Measurements from ENCODE around the gene GDF11.
A peak's percentile ranks its signal among the peaks of the same experiment; 100 is the strongest.

Gene GDF11

DNA sequence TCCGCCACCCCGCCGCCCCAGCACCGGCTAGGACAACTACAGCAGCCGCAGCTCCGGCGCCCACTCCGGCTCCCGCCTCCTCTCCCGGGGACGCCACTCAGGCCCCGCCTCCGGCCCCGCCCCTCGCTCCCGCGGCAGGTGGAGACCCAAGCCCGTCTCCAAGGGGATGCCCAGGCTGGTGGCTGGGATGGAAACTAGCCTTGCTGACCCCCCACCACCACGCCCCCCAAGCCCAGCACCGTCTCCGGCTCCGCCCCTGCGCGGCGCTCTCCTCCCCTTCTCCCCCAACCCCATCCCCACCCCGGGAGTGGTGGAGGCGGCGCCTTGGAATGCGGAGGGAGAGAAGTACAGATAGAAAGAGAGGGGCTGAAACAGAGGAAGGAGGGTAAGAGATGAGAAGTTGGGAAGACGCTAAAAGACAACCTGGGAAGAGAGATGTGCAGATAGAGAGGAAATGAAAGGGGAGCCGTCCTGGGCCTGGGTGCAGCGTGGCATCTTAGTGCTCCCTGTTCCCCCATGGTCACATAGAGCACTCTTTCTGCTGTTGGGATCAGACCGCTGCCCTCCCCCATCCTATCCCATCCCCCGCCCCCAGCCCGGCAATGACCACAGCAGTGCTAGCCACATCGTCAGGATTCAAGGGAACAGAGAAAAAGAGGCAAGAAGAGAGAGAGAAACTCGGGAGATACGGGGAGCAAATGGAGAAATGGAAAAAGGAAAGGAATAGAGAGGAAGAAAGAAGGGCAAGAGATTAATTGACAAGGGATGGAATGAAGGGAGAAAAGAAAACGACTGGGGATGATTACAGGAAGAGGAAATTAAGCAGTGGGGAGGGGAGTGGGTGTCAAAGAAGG is 34.9 kb upstream of the GDF11 start, which contains the start of gene ITGA7:
Gene ITGA7, minus strand, starts transcription at position 64 of the 854 bp plus-strand sequence. CDS start 222 bp downstream, outside the sequence.
- DNase-seq, result peak; percentile 43

DNA sequence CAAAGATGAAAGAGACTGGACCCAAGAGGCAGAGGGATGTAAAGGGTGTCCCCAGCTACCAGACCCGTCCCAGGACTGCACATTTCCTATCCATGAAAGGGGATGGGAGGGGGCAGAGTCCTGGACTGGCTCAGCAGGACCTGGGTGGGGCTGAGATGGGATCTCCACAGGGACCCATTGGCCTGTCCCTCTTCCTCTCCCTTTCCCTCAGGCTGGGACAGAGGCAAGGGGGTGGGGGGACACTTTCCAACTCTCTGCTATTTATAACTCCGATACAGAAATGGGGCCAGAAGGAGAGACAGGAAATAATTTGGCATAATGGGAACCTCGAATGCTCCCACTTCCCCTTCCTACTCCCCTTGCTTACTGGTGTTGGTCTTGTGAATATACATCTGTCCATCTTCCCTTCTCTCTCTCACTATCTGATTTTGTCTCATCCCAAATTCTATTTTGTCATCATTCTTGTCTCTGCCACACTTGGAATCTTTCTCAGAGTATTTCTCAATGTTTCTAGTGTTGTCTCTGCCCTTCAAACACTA is 34.2 kb upstream of the GDF11 start:
- no peak for DNase-seq

DNA sequence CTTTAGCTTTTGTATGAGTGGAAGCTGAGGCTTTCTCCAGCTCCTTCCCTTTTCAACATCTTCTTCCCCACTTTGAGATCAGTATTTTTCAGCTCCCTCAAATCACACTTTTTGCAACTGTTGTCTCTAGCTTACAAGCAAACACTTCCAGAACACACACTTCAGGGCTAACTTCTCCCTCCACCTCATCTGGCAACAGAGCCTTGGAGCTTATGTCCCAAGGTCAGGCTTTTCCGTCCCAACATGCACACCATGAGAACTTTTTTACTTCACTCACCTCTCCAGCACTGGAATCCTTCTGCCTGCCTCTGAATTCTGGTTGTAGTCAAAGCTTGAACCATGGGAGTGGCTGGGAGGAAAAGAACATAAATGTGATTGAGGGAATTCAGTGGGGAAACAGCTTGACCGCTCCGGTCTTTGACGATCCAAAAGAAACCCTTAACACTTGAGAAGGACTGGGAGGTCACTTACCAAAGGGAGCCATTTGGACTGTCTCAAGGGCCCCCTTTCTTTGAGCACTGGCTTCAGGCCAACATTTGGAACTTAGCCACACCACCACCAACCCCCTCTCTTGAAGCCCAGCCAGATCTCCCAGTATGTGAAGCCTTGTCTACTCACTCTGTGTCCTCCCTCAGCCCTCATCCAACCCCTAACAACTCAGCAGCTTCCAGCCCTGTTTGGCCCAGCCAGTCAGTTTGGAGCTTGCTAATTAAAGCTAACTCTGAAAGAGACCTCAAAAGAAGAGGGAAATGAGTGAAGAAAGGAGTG is 31.0 kb upstream of the GDF11 start:
- no peak for DNase-seq

DNA sequence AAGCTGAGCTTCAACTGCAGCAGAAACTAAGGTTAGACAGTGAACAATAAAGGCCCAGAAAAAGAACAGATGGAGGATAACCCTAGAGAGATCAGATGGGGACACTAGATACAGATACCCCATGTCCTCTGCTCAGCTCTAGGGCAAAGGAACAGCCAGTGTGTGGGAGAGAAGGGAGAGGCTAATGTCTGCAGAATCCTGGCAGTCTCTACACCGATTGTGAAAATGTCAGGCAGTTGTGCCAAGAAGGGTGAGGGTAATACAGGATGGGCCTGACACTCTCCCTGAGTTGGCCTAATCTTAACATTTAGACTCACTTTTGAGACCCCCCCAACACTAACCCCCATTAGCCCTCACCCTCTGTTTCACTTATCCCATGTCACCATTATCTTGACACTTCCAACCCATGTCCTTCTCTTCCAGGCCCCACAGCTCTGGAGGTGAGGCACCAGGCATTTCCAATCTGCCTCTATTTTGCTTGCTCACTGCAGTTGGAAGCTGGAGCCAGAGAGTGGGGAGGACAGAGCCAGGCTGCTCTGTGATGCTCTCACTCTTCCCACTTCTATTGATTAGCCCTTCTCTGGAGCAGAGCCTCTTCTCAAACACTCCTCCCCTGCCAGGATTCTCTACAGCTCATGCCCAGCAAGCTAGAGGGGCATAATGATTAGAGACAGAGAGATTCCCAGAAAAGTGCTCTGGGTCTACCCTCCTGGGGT is 30.1 kb upstream of the GDF11 start:
- DNase-seq, result no peak

DNA sequence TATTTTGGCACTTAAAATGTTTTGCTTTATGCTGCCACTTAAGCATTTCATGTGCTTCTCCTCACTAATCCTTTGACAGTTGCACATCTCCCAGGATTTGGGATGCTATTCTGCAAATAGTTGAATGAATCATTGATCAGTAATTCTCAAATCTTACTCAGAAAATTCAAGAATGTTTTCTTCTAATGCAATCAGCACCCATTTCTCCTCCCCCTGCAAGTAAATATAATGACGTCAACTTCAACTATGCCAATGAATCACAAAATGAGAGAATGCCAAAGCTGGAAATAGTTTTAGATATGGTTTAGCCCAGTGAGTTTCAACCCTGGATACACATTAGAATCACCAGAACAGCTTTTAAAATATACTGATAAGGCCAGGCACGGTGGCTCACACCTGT is 29.2 kb upstream of the GDF11 start:
- DNase-seq, result no peak

DNA sequence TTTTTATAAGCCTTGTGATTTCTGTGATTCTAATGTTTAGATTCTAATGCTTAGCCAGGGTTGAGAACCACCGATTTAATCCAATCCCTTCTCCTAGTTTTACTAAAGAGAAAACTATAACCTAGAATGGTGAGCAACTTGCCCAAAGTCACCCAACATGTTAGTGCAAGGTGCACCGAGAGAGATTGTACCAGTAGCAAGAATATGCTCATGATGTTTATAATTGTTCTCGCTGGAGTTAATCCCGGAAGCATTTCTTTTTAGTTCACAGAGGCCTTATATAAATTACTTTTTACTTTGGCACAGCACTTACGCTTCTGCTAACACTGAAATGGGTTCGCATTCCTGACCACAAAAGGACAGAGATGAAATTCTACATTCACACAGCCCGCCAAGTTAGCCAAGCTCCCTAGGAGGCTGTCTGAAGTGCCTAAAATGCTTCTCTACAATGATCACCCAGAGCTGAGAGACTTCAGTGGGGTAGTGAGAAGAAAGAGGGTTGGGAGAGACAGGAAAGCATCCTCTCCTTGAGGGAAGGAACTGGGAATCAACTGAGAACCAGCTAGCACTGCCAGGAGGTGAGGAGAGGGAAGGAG is 27.7 kb upstream of the GDF11 start:
- DNase-seq, result no peak

DNA sequence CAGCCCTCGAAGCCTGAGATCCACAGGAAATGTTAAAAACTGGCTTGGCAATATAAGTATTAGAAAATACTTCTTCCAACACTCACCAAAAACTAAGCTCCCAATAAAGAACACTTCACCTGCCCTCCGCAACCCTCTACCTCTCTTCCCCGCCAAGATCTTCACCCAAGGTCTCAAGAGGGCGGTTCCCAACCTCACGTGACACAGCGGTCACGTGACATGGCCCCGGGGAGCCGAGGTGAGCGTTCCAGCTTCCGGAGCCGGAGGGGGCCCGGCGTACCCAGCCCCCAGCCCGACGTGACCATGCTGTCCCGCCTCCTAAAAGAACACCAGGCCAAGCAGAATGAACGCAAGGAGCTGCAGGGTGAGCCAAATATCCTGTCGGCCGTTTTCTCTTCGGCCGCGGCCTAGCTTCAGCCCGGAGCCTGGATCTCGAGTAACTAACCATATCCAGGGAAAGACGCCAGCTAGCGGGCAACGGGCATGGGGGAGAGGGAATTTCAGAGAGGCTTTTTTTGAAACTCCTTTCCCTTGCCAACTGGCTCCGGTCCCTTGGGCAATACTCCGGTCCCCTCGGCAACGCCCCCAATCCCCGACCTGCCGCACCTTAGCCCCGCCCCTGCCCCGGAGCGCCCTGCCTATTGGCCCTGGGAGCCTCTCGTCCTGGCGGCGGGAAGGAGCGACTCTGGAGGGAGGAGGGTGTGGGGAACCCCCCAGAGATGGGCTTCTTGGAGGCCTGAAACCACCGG is 26.9 kb upstream of the GDF11 start, which contains the start of gene BLOC1S1:
Gene BLOC1S1, plus strand, starts transcription at position 214 of the 749 bp plus-strand sequence. Its CDS starts 6 bp downstream, at position 220.
- peak; percentile 94 for DNase-seq

DNA sequence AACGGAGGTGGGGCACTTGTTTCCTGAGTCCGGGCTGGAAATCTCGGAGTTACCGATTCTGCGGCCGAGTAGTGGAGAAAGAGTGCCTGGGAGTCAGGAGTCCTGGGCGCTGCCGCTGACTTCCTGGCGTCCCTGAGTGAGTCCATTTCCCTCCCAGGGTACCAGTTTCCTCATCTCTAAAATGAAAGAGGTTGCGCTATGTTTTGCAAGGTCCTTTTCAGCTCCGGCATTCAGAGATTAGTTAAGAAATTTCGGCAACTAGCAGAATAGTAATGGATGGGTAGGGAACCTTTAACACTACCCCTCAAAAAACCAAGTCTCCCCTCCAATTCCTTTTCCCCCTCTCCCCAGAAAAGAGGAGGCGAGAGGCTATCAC is 26.4 kb upstream of the GDF11 start:
- no peak for DNase-seq

DNA sequence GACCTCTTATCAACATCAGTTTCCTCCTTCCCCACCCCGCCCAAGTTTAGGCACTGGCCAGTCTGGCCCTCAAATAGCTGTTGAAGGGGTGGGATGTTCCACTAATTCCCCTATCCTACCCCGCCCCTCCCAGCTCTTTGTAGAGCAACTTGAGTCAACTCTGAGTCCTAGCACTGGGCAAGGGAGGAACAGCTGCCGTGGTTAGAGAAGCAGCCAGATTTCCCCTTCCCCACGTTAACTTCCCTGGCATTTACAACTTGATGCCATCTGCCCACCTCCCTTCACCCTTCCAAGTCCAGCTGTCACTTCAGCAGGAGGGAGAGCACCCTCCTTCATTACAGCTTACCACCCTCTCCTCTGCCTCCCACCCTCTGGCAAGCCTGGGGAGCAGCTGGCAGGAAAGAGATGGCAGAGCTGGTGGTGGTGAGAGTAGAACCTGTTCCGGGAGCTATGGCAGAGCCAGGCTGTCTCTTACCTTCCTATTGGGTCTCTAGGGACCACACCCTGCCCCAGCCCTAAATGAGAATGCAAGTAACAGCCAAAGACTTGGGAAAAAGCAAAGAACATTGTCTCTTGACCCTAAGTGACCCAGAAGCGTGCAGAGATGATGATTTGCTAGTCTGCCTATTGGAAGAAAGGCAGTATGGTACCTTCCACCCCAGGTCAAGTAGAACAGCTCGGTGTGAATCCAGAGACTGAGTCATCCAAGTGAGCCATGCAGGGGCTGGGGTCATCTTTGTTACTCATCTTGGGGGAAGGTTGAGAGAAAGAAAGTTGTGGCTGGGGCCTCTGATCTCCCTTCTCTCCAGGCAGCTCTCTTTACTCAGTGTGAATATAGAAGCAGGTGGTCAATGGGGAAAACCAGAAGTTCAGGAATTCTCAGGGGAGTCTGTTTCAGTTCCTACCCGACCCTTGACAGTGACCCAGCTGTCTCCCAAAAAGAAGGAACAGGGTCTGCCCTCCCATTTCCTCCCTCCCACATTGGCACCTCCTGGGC is 25.6 kb upstream of the GDF11 start:
- DNase-seq, result peak; percentile 58

DNA sequence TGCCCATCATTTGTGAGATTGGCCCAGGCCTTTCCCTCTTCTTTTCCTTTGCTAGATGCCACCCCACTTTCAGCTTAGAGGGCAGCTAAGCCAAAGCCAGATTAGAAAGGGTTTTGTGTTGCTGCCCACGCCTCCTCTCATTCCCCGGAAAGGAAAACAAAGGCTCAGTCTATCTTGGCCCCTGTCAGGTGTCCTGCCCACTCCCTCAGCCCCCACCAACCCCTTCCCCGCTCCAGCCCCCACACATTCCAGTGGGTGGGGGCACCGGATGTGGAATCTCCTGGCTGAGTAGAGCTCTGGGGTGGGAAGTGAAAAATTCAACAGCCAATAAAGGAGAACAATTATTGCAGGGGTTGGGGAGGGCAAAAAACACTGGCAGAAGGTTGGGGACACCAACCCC is 24.9 kb upstream of the GDF11 start:
- DNase-seq, result no peak

DNA sequence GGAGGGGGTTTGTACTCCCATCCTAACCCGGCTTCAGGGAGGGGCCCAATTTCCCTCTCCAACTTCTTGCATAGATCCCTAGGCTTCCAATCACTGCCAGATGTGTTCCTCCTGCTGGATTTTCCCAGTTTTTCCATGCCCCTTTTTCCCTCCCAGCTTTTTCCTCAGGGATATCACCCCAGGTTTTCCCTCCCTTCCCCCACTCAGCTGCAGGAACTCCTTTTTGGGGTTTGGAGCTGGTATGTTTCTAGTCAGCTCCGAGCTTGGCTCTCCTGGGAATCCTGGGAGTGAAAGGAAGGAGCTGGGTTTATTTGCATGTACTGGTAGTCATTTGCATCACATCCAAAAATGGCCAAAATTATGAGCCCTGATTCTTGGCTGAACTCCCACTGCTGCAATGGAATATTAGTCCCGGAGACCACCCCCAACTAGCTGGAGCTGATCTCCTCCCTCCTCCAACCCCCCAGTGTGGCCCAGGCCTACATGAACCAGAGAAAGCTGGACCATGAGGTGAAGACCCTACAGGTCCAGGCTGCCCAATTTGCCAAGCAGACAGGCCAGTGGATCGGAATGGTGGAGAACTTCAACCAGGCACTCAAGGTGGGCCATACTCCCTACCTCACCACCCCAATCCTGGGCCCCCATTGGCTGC is 24.2 kb upstream of the GDF11 start:
- no peak for DNase-seq

DNA sequence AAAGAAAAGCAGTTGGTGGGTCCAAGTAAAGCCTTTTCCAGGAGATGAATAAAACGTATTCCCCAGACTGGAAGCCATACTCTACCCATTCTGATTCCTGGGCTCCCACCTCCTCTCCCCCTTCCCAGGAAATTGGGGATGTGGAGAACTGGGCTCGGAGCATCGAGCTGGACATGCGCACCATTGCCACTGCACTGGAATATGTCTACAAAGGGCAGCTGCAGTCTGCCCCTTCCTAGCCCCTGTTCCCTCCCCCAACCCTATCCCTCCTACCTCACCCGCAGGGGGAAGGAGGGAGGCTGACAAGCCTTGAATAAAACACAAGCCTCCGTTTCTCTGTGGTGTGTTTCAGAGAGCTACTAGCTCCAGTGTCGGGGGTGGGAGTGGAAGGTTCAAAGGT is 23.6 kb upstream of the GDF11 start:
- DNase-seq, result no peak

DNA sequence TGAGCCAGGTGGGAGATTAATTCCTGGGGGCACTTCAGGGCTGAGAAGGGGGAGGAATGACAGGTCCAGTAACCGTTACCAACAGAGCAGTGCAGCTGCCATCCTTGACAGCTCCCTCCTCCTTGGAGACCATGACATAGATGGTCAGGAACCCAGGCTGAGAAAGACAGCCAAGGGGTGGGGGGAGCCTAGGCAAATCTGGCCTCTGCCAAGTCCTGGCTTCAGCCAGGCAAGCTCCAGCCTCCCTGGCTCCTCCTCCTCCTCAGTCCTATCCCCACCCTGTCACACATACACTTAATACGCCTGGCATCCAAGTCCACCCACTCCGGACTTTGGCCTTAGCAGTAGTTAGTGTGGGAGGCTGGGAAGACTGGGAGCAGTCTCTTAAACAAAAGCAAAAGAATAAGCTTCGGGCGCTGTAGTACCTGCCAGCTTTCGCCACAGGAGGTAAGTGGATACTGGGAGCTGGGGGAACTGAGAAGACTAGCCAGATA is 22.8 kb upstream of the GDF11 start, which contains the start of gene RDH5:
Gene RDH5, plus strand, starts transcription at position 323 of the 494 bp plus-strand sequence. CDS start 792 bp downstream, outside the sequence.
- DNase-seq, result no peak

DNA sequence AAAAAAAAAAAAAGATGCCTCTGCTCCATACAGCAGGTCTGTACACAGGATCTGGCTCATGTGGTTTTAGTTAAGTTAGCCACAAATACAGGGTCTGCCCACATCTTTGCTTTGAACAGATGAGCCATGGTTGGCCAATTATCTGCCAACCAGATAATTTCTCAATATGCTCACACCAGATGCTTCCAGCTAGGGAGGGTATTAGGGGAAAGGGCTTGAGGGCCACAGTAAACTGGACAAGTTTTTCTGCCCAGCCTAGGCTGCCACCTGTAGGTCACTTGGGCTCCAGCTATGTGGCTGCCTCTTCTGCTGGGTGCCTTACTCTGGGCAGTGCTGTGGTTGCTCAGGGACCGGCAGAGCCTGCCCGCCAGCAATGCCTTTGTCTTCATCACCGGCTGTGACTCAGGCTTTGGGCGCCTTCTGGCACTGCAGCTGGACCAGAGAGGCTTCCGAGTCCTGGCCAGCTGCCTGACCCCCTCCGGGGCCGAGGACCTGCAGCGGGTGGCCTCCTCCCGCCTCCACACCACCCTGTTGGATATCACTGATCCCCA is 22.0 kb upstream of the GDF11 start:
- DNase-seq, result no peak

DNA sequence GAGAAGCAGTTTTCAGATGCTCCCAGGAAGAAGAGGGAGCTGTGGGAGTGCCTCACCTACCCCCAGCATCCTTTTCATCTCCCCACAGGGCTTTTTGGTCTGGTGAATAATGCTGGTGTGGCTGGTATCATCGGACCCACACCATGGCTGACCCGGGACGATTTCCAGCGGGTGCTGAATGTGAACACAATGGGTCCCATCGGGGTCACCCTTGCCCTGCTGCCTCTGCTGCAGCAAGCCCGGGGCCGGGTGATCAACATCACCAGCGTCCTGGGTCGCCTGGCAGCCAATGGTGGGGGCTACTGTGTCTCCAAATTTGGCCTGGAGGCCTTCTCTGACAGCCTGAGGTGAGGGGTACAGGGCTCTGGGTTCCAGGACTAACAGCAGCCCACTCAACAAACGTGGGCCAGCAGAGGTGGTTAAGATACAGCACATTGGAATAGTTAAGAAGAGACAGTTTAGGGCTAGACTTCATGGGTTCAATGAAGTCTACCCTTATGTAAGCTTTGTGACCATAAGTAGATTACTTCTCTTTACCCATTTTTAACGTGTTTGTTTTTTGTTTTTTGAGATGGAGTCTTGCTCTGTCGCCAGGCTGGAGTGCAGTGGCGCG is 21.2 kb upstream of the GDF11 start:
- DNase-seq, result no peak

DNA sequence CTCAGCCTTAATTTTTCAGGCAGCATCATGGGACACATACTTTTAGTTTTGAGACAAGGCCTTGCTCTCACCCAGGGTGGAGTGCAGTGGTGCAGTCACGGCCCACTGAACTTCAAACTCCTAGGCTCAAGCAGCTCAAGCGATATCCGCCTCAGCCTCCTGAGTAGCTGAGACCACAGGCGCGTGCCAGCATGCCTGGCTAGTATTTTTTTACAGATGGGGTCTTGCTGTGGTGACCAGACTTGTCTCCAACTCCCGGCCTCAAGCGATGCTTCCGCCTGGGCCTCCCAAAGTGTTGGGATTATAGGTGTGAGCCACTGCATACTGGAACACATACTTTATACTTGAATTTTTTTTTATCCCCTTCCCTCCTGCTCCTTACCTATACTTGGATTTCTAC is 20.0 kb upstream of the GDF11 start:
- DNase-seq, result no peak

DNA sequence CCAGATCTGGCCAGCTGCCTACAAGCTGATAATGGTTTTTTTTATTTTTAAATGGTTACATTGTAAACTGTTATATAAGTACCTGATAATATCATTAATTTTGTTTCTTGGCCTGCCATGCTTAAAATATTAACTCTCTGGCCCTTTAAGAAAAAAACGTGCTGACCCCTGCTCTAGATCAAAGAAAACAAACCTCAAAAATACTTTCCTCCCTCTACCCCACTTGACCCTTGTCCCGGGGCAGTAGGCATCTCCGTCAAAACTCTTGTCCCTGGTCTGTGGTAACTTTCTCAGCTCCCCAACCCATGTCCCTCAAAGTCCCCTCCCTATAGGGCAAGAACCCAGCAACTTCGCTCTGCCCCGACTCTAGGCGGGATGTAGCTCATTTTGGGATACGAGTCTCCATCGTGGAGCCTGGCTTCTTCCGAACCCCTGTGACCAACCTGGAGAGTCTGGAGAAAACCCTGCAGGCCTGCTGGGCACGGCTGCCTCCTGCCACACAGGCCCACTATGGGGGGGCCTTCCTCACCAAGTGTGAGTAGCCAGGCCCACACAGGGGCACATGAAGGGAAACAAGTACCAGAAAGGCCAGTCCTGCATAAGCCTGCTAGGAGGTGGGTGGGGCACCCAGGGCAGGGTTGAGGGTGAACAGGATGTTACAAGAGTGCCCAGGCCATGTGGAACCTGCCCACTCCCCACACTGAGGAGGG is 19.3 kb upstream of the GDF11 start:
- no peak for DNase-seq
